Stimulated activated naive CD8-positive, alpha-beta T cell treated with anti-CD3 and anti-CD28 coated beads, Interleukin-15, amount 100 ng/mL, for 72 hours (primary cell): ENCODE measurements around the gene EDN2.

Source experiments
- ATAC-seq: fragments of 150-1000 bp; cut with Tn5 transposase; 2 replicates; pipeline ENCODE4 v1.10.0; 2021; ENCODE audit warnings: mild to moderate bottlenecking, moderate library complexity
- DNase-seq, 2 donors: peaks; one replicate each; pipeline ENCODE4 v3.0.0; 2021 to 2022
- H3K27ac Mint-ChIP-seq, 2 donors: one replicate each; pipeline ENCODE4 v1.8.0; 2022; ENCODE audit warnings: mild to moderate bottlenecking in 2 of 2, mixed read lengths in 2 of 2, moderate library complexity in 2 of 2
- H3K27me3 Mint-ChIP-seq: one replicate; pipeline ENCODE4 v1.8.0; 2022; ENCODE audit warnings: mixed read lengths
- H3K4me1 Mint-ChIP-seq: one replicate; pipeline ENCODE4 v1.8.0; 2022; ENCODE audit warnings: mild to moderate bottlenecking, mixed read lengths
- H3K4me3 Mint-ChIP-seq, 2 donors: one replicate each; pipeline ENCODE4 v1.8.0; 2022; ENCODE audit warnings: mild to moderate bottlenecking in 2 of 2, mixed read lengths in 2 of 2, moderate library complexity in 1 of 2
- H3K9me3 Mint-ChIP-seq, 2 donors: one replicate each; pipeline ENCODE4 v1.8.0; 2022; ENCODE audit warnings: mixed read lengths in 2 of 2

The EDN2 gene

DNA sequence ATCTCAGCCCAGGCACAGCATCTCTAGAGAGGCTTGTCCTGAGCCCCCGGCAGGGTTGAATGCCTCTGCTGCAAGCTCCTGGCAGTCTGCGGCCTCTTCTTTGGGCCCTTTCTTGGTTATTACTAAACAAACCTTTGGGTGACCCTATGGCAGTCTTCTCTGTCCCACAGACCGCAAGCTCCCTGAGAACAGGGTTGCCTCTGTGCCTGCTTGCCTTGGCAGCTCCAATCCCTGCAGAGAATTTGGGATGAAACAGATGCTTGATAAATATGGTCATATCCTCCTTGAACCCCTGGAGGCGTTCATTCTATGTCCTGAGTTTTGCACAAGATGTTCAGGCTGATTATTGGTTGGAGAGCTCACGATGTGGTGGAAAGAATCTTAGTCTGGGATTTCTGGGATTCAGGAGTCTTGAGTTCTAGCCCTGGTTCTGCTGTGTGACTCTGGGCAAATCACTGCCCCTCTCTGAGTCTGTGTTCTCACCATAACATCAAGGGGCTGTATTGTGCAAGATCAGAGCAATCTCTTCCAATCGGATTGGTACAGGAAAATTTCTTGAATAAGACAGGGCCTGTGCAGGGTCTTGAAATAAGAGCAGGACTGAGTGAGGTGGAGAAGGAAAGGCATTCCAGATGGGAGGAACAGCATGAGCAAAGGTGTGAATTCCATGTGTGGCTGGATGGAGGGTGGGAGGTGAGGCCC, 49.6 kb downstream of the EDN2 start:
- no peak overlapping the region for H3K27ac Mint-ChIP-seq
- no peak for DNase-seq
- ATAC-seq = no peak
- H3K4me1 Mint-ChIP-seq = peaks cover 6% of the 10 kb centered on the region
- H3K4me3 Mint-ChIP-seq = no peak overlapping the region
- no peaks in the 10 kb centered on the region for H3K9me3 Mint-ChIP-seq
- H3K27me3 Mint-ChIP-seq = peaks cover 46% of the 10 kb centered on the region

DNA sequence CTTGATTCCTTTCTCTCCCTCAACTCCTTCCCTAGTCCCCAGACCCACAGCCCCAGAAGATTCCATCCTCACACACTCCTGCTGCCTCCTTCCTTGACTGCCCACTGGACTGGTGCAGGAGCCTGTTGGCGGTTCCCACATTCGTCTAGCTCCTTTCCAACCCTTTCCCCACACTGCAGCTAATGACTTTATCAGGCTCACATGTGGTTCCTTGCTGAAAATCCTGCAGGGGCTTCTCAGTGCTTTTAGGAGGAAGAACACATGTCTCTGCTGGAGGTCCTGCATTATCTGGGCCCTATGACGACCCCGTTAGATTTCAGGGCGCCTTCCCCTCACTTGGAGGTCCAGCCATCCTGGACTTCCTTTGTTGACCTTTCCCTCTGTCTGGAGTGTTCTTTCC, 50.2 kb downstream of the EDN2 start:
- ATAC-seq = no peak
- Mint-ChIP-seq H3K27ac (no peak overlapping the region), H3K27me3 (peaks cover 46% of the 10 kb centered on the region), H3K9me3 (no peaks in the 10 kb centered on the region), H3K4me3 (no peak overlapping the region), H3K4me1 (peaks cover 6% of the 10 kb centered on the region)
- no peak for DNase-seq

DNA sequence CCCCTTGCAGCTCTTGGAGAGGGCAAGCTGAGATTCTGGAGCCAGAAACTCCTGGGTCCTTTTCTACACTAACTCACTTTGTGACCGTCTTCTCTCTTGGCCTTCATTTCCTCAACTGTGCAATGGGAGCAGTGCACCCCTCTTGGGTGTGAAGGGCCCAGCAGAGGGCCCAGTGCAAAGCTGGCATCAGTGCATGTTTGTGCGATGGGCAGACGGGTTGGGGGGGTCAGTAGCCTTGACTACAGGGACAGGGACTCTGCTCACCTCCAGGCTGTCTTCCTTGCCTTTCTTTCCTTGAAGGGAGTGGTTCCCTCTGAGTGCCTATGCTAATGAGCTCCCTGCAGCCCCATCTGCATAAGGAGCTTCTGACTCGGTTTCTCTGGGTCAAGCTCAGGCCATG, 51.0 kb downstream of the EDN2 start:
- no peak overlapping the region for H3K27ac Mint-ChIP-seq

DNA sequence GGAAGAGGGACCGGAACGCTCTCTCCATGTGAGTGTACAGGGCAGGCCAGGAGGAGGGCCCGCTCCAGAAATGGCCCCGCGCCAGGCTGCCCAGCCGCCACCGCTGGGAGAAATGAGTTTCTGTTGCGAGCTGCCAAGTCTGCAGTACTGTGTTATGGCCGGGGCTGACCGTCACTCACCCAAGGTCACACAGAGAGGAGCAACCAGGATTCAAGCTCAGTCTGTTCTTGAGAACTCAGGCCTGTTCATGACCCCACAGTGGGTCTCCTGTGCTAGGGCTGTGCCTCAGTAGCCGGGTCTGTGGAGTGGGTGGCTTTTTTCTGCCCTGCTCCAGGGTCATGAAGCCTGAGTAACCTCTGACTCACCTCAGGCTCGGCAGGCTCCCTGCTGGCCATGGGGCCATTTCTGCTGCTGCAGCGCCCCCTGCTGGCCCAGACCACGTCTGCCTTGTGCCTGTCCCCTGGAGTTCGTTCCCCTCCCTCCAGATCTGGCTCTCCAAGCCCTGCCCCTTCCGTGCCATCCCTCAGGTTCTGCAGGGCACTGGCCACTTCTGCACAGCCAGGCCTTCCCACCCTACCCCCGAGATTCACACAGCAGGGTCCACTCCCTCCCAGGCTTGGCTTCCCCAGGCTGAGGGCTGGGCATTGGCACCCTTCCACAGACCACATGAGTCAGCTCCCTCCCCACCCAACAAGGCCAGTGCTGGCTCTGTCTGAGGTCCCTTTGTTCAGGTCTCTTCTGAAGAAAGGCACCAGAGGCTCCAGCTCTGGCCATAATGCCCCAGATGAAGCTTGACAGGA, 51.8 kb downstream of the EDN2 start:
- Mint-ChIP-seq H3K9me3 (no peaks in the 10 kb centered on the region), H3K27me3 (peaks cover 60% of the 10 kb centered on the region), H3K4me1 (peaks cover 6% of the 10 kb centered on the region), H3K27ac (no peak overlapping the region), H3K4me3 (no peak overlapping the region)
- DNase-seq (peak; percentile 81), ATAC-seq (peak; percentile 96)

More for the DNA sequence above, 51.0 kb downstream of the EDN2 start:
- Mint-ChIP-seq H3K4me1 (peaks cover 6% of the 10 kb centered on the region), H3K4me3 (no peak overlapping the region), H3K27me3 (peaks cover 52% of the 10 kb centered on the region), H3K9me3 (no peaks in the 10 kb centered on the region)
- DNase-seq (no peak), ATAC-seq (no peak)

DNA sequence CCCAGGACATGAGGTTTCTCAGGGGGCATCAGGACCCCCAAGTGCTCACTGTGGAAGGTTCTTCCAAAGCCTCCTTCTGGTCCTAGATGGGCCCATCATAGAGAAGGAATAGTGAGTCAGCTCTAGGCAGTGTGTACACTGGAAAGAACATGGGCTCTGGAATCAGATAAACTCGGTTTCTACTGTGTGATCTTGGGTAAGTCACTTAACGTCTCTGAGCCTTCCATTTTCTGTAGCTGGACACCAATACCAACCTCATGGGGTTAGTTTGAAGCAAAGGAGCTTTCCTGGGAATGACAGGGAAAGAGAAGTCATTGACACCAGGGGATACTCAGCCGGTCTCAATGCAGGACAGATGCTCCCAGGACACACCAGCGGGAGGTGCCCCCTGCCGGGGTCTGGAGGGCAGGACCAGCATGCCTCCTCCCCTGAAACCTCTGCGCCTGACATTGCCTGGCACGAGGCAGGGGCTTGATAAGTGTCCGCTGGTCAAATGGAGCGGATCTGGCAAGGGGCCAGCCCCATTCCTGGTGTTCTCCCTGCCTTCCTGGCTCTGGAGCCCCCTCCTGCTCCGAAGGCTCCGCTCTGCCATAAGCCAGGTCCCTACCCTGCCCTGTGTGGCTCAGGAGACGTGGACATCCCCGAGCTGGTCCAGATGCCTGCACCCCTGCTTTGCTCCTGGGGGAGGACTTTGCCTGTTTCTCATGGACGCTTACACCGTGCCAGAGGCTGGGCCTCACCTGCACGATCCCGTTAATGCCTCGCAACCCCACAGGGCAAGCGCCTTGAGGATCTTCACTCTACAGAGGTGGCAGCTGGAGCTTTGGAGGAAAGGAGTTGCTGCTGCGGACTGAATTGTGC, 52.8 kb downstream of the EDN2 start:
- Mint-ChIP-seq H3K4me1 (peaks cover 6% of the 10 kb centered on the region), H3K27ac (no peak overlapping the region), H3K9me3 (no peaks in the 10 kb centered on the region), H3K4me3 (no peak overlapping the region), H3K27me3 (peaks cover 57% of the 10 kb centered on the region)
- ATAC-seq = no peak
- no peak for DNase-seq

DNA sequence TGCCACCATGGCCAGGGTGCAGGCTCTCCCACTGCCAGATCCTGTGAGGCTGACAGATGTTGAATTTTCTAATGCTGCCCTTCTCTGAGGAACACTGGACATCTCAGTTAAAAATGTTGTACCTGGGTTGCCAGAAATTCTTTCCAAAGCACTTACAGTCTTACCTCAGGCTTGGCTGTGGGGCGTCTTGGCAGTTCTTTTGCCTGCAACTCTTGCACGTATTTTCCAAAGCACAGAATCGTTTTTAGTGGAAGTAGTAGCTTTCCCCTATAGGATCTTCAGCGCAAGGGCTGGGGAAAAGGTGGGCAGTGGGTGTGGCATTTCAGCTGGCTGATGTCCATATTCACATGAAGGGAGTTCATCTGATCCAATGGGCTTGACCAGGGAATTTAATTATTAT, 53.9 kb downstream of the EDN2 start:
- H3K27me3 Mint-ChIP-seq = peaks cover 46% of the 10 kb centered on the region
- no peak overlapping the region for H3K4me3 Mint-ChIP-seq
- H3K9me3 Mint-ChIP-seq = no peaks in the 10 kb centered on the region

DNA sequence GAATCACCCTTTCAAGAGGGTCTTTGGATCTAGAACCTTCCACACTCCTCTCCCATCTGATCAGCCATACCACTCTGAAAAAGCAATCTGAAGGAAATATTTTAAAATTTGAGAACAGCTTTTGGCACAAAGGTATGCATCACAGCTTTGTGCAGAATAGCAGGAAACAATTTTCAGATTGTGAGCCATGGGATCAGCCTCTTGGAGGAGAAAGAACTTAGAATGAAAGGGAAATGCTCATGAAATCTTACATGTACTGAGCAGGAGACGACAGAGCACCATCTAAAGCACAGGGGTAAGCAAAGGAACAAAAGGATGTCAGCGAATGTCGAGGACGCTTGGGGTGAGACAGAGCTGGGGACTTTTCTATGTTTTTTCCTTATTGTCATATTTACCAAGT, 54.4 kb downstream of the EDN2 start:
- no peak for ATAC-seq
- peaks cover 6% of the 10 kb centered on the region for H3K4me1 Mint-ChIP-seq
- no peaks in the 10 kb centered on the region for H3K9me3 Mint-ChIP-seq
- H3K4me3 Mint-ChIP-seq = no peak overlapping the region
- DNase-seq = no peak
- peaks cover 41% of the 10 kb centered on the region for H3K27me3 Mint-ChIP-seq
- H3K27ac Mint-ChIP-seq = no peak overlapping the region

More for the DNA sequence above, 53.9 kb downstream of the EDN2 start:
- DNase-seq (no peak), ATAC-seq (no peak)
- H3K4me1 Mint-ChIP-seq = peaks cover 6% of the 10 kb centered on the region
- H3K27ac Mint-ChIP-seq = no peak overlapping the region

DNA sequence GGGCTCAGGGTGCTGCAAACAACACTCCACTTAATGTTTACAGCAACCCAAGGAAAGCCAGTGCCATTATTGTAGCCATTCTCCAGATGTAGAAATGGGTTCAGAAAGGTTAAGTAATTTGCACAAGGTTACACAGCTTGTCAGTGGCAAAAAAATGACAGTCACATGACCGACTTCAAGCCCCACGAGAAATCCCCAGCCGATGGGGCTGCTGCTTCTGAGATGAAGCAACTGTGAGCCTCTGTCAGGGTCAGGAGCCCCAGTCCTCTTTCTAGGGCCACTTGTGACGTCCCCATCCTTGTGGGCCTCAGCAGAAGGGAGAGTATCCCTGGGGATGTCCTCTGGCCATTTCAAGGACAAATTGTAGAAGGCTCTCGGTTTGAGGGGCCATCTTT, 54.8 kb downstream of the EDN2 start:
- Mint-ChIP-seq H3K4me3 (no peak overlapping the region), H3K4me1 (peaks cover 6% of the 10 kb centered on the region), H3K27ac (no peak overlapping the region), H3K27me3 (peaks cover 37% of the 10 kb centered on the region), H3K9me3 (no peaks in the 10 kb centered on the region)
- no peak for DNase-seq
- ATAC-seq = no peak
